Astrocyte (in vitro differentiated cells and primary cell): ENCODE results near the gene IQCE. TPM values are rescaled to one million over a fixed set of nuclear protein-coding genes. Genes with fewer than 3 reads are reported as not detected.

Experiments
- DNase-seq: peaks from one replicate; pipeline ENCODE4 v3.0.0-alpha.2; 2010; ENCODE audit warnings: low read depth
- FAIRE-seq: peaks from 2 replicates; lab custom pipeline; 2011; peaks lifted over from hg19 to GRCh38; lab: Jason Lieb, UNC
- H2AFZ ChIP-seq: 2 replicates; pipeline ENCODE4 v1.6.0; 2012; ENCODE audit warnings: low read depth, low read length, inconsistent platforms
- H3K27ac ChIP-seq: 2 replicates; pipeline ENCODE4 v1.5.1; 2011; ENCODE audit warnings: low read depth, low read length, inconsistent platforms
- H3K27me3 ChIP-seq: 2 replicates; pipeline ENCODE4 v1.6.0; 2011; ENCODE audit warnings: low read length, inconsistent platforms; ENCODE audit not compliant: insufficient read depth
- H3K36me3 ChIP-seq: 2 replicates; pipeline ENCODE4 v1.5.1; 2011; ENCODE audit warnings: low read length, inconsistent platforms; ENCODE audit not compliant: insufficient read depth
- H3K4me1 ChIP-seq: 2 replicates; pipeline ENCODE4 v1.5.1; 2011; ENCODE audit warnings: low read length, inconsistent platforms; ENCODE audit not compliant: insufficient read depth
- H3K4me2 ChIP-seq: 2 replicates; pipeline ENCODE4 v1.6.0; 2012; ENCODE audit warnings: low read length, inconsistent platforms
- H3K4me3 ChIP-seq: 2 replicates; pipeline ENCODE4 v1.5.1; 2011; ENCODE audit warnings: low read depth, mild to moderate bottlenecking, low read length, inconsistent platforms; ENCODE audit not compliant: insufficient read depth
- H3K79me2 ChIP-seq: 2 replicates; pipeline ENCODE4 v1.6.0; 2012; ENCODE audit warnings: mild to moderate bottlenecking, low read length, inconsistent platforms; ENCODE audit not compliant: insufficient read depth
- H3K9ac ChIP-seq: 2 replicates; pipeline ENCODE4 v1.6.0; 2012; ENCODE audit warnings: mild to moderate bottlenecking, low read length, inconsistent platforms
- H3K9me3 ChIP-seq: 2 replicates; pipeline ENCODE4 v1.5.1; 2012; ENCODE audit warnings: low read depth, mild to moderate bottlenecking, low read length, inconsistent platforms; ENCODE audit not compliant: insufficient read depth
- H4K20me1 ChIP-seq: 2 replicates; pipeline ENCODE4 v1.6.0; 2012; ENCODE audit warnings: low read length, inconsistent platforms; ENCODE audit not compliant: insufficient read depth
- H3K27ac Mint-ChIP-seq: one replicate; pipeline ENCODE4 v1.8.0; 2021; ENCODE audit warnings: mild to moderate bottlenecking, mixed read lengths; ENCODE audit not compliant: unreplicated experiment
- H3K27me3 Mint-ChIP-seq: one replicate; pipeline ENCODE4 v1.8.0; 2021; ENCODE audit warnings: low read depth, mixed read lengths; ENCODE audit not compliant: unreplicated experiment
- H3K36me3 Mint-ChIP-seq: one replicate; pipeline ENCODE4 v1.8.0; 2021; ENCODE audit warnings: low read depth, mixed read lengths; ENCODE audit not compliant: unreplicated experiment
- H3K4me1 Mint-ChIP-seq: one replicate; pipeline ENCODE4 v1.8.0; 2021; ENCODE audit warnings: low read depth, mixed read lengths; ENCODE audit not compliant: unreplicated experiment
- H3K4me3 Mint-ChIP-seq: one replicate; pipeline ENCODE4 v1.8.0; 2021; ENCODE audit warnings: mild to moderate bottlenecking, moderate library complexity, mixed read lengths; ENCODE audit not compliant: unreplicated experiment
- H3K9me3 Mint-ChIP-seq: one replicate; pipeline ENCODE4 v1.8.0; 2021; ENCODE audit warnings: mild to moderate bottlenecking, mixed read lengths; ENCODE audit not compliant: unreplicated experiment
- EZH2 ChIP-seq: IDR thresholded peaks from 2 replicates; pipeline ENCODE4 v1.6.1; 2012; ENCODE audit warnings: mild to moderate bottlenecking, low read length, inconsistent platforms; ENCODE audit not compliant: insufficient read depth
- total RNA-seq: library from RNA; stranded (reverse); gene quantifications from 2 replicates; pipeline ENCODE4 v1.2.1, GENCODE V29; 2021
- TF ChIP-seq, protein P1 (sequence below): IDR thresholded peaks from 2 replicates; pipeline ENCODE4 v1.5.1; 2011; ENCODE audit warnings: low read depth, mild to moderate bottlenecking, inconsistent platforms, low read length, moderate library complexity; ENCODE audit not compliant: insufficient read depth

Gene IQCE
- total RNA-seq, 1 donor from 2014 or later = 13.1 TPM

DNA sequence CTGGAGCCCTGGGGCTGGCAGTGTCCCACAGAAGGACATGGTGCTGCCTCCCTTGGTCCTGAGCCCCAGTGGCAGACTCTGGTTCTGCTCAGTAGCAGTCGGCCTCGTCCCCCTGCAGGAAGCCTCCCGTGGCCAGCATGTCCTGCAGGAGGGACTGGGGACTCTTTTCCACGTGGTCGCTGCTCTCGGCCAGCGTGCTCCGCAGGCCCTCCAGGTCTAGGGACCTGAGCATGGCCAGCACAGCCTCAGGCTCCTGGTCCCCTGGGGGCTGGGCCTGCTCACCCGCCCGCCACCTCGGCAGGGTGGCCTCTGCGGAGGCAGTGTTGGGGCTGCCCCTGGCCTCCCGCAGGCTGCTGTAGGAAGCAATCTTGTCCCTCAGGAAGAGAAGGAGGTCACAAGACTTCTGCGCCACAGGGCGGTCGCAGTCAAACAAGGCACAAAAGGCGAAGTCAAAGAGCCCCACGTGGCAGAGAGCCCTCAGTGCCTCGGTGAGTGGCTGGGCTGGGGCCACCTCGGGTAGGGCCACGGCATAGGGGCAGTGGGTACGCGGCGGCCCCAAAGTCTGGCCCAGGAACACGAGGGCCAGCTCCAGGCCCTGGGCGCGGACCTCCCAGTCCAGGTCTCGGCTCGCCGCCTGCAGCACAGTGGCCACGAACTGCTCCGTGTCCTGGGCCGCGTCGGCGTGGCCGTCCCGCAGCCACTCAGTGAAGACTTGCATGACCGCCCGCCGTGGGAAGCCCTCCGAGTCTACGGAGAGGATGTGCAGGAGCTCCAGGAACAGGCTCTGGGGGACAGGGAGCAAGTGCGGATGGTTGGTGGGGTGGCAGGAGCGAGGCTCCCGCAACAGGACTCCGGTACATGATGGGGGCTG lies 20.6 kb upstream of the IQCE start:
- Histone ChIP-seq H3K79me2 (no peaks in the 10 kb centered on the region), H3K27me3 (no peaks in the 10 kb centered on the region), H3K27ac (no peak overlapping the region), H3K4me3 (no peak overlapping the region), H3K4me1 (no peaks in the 10 kb centered on the region), H3K9me3 (no peaks in the 10 kb centered on the region), H3K4me2 (no peak overlapping the region), H3K36me3 (no peaks in the 10 kb centered on the region), H2AFZ (no peak overlapping the region), H4K20me1 (peaks cover 11% of the 10 kb centered on the region), H3K9ac (no peak overlapping the region)
- DNase-seq = no peak
- H3K27me3 Mint-ChIP-seq = no peaks in the 10 kb centered on the region
- no peak for TF ChIP-seq EZH2
- TF ChIP-seq, protein P1, sequence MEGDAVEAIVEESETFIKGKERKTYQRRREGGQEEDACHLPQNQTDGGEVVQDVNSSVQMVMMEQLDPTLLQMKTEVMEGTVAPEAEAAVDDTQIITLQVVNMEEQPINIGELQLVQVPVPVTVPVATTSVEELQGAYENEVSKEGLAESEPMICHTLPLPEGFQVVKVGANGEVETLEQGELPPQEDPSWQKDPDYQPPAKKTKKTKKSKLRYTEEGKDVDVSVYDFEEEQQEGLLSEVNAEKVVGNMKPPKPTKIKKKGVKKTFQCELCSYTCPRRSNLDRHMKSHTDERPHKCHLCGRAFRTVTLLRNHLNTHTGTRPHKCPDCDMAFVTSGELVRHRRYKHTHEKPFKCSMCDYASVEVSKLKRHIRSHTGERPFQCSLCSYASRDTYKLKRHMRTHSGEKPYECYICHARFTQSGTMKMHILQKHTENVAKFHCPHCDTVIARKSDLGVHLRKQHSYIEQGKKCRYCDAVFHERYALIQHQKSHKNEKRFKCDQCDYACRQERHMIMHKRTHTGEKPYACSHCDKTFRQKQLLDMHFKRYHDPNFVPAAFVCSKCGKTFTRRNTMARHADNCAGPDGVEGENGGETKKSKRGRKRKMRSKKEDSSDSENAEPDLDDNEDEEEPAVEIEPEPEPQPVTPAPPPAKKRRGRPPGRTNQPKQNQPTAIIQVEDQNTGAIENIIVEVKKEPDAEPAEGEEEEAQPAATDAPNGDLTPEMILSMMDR = no peak
- H3K9me3 Mint-ChIP-seq = no peaks in the 10 kb centered on the region
- no peak for FAIRE-seq
- H3K27ac Mint-ChIP-seq = no peak overlapping the region
- H3K36me3 Mint-ChIP-seq = peaks cover 2% of the 10 kb centered on the region
- H3K4me1 Mint-ChIP-seq = no peaks in the 10 kb centered on the region
- H3K4me3 Mint-ChIP-seq = no peak overlapping the region

DNA sequence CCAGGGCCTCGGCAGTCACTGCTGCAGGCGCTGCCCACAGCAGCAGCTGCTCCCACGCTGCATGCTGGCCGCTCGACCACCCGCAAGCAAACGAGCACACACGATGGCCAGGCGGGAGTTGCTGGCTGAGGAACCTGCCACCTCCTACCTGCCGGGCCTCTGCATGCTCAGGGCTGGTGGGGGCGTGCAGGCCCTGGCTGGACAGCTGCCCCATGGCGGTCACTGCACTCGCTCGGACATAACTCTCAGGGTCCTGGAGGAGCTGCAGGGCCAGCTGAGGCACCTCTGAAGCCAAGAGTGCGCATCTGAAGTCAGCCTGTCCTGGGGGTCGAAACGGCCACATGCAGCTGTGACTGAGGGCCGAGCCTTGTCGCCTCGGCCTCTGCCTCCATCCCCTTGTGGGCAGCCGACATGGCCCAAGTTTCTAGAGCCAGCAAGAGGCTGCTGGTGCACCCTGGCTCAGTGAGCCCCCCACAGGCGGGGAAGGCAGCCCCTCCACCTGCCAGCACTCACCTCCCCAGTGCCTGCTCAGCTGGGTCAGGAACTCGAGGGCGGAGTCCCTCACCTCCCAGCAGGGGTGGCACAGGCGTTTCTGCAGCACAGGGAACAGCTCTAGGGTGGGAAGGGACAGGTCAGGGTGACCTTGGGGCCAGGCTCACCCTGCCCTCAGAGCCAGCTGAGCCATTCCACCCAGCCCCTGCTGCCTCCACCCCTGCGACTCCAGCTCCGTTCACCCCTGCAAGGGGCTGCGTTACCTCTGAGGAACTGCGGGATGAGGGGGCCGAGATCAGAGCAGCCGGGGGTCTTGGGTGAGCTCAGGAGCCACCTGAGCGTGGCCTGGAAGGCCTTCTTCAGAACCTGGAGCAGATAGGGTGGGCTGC lies 19.5 kb upstream of the IQCE start:
- H3K4me2 ChIP-seq = no peak overlapping the region
- H2AFZ ChIP-seq = no peak overlapping the region
- H3K27me3 ChIP-seq = no peaks in the 10 kb centered on the region
- H4K20me1 ChIP-seq = peaks cover 11% of the 10 kb centered on the region
- peaks cover 5% of the 10 kb centered on the region for H3K36me3 Mint-ChIP-seq
- H3K79me2 ChIP-seq = no peaks in the 10 kb centered on the region
- H3K27ac ChIP-seq = no peak overlapping the region
- DNase-seq = no peak
- H3K27me3 Mint-ChIP-seq = no peaks in the 10 kb centered on the region
- H3K9me3 ChIP-seq = no peaks in the 10 kb centered on the region
- FAIRE-seq = no peak
- H3K4me1 Mint-ChIP-seq = no peaks in the 10 kb centered on the region
- H3K36me3 ChIP-seq = no peaks in the 10 kb centered on the region
- no peak for TF ChIP-seq EZH2
- TF ChIP-seq, protein P1 = no peak
- H3K9ac ChIP-seq = no peak overlapping the region
- no peak overlapping the region for H3K27ac Mint-ChIP-seq
- H3K4me1 ChIP-seq = no peaks in the 10 kb centered on the region
- H3K4me3 Mint-ChIP-seq = no peak overlapping the region
- no peaks in the 10 kb centered on the region for H3K9me3 Mint-ChIP-seq
- H3K4me3 ChIP-seq = no peak overlapping the region
